ENCODE measurements around the gene PPM1H. TPM values are rescaled to one million over a fixed set of nuclear protein-coding genes. Genes with fewer than 3 reads are reported as not detected.

The PPM1H gene
- total RNA-seq, 2 donors from 2014 or later: 3.3 to 4.3 TPM

GRCh38 chr12:62859321-62859737 is 75.6 kb downstream of the PPM1H start:
- ATAC-seq: no peak
- intact Hi-C loops (cut with DNase I): no loop called here
- DNase-seq: no peak

- ATAC-seq (no peak), DNase-seq (no peak)
- intact Hi-C loops (cut with DNase I): no loop called here
Observed at GRCh38 chr12:62856454-62856853, 78.5 kb downstream of the PPM1H start.

- DNase-seq: no peak
- no peak for ATAC-seq
- intact Hi-C loops (cut with DNase I): no loop called here
Observed at GRCh38 chr12:62854024-62854423, 80.9 kb downstream of the PPM1H start.

- intact Hi-C loops (cut with DNase I): no loop called here
- ATAC-seq (no peak), DNase-seq (no peak)
Observed at GRCh38 chr12:62849398-62849797, 85.6 kb downstream of the PPM1H start.

GRCh38 chr12:62848418-62848817 is 86.5 kb downstream of the PPM1H start:
- peak in 1 of 2 donors; percentile 43 for ATAC-seq

GRCh38 chr12:62847709-62848108 is 87.2 kb downstream of the PPM1H start:
- intact Hi-C loops (cut with DNase I): no loop called here
- no peak for ATAC-seq
- no peak for DNase-seq

More at GRCh38 chr12:62848418-62848817, 86.5 kb downstream of the PPM1H start:
- intact Hi-C loops (cut with DNase I): no loop called here
- no peak for DNase-seq

- intact Hi-C loops (cut with DNase I): no loop called here
- ATAC-seq (no peak), DNase-seq (no peak)
Observed at GRCh38 chr12:62846491-62846890, 88.5 kb downstream of the PPM1H start.

GRCh38 chr12:62844915-62845314 is 90.0 kb downstream of the PPM1H start:
- intact Hi-C loops (cut with DNase I): no loop called here
- no peak for ATAC-seq
- DNase-seq: no peak

DNA sequence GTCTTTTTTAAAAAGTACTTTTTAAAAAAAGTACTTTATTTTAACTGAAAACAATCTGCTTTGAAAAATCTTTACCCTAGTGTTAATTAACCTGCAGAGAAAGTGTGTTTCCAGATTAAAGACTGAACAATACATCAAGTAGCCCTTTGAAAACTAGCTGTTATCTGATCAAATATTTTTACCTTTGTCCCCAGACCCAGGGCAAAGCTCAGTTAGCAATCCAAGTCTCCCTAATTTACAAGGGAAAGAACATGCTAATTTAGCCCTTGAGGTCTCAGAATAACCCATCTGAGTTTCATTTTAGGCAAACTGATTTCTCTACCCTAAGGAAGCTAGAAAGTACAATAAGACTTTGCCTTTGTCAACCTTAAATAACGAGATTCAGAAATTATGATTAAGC is 91.2 kb downstream of the PPM1H start:
- DNase-seq (no peak), ATAC-seq (no peak)
- intact Hi-C loops (cut with DNase I): no loop called here

DNA sequence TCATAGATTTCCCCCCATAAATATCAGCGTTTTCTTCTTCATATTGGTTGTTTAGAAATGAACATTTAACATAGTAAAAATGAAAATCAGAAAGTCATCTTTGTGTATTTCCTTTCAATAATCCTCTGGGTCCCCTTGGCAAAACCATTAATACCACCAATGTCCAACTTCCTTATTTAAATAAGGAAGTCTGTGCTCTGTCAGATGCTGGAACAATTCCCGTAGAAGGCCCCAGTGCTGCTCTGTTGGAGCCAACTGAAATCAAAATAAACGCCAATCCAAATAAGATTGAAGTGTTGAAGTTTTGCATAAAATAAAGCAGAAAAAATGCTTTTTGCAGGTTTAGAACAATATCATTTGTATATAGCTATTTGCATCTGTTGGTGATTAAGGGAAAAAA is 93.1 kb downstream of the PPM1H start:
- intact Hi-C loops (cut with DNase I): no loop called here
- peak; percentile 47 to 54 for ATAC-seq

DNA sequence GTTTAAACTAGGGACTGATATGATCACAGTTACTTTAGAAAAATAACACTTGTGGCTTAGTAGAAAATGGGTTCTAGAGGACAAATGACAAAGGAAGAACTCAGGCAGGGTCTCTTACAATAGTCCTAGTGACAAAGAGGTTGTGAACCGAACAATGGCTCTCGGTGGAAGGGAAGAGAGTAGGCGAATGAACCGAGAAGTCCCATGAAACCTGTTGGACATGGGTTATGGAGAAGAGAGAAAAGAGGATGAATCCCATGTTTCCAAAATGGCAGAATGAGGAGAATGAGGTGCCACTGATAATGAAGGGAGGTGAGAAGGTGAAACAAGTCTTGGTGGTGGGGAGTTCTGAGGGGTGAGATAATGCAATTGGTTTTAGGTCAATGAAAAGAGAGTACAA is 94.1 kb downstream of the PPM1H start:
- intact Hi-C loops (cut with DNase I): no loop called here
- no peak for DNase-seq
- ATAC-seq: no peak

More for the DNA sequence above, 93.1 kb downstream of the PPM1H start:
- no peak for DNase-seq

DNA sequence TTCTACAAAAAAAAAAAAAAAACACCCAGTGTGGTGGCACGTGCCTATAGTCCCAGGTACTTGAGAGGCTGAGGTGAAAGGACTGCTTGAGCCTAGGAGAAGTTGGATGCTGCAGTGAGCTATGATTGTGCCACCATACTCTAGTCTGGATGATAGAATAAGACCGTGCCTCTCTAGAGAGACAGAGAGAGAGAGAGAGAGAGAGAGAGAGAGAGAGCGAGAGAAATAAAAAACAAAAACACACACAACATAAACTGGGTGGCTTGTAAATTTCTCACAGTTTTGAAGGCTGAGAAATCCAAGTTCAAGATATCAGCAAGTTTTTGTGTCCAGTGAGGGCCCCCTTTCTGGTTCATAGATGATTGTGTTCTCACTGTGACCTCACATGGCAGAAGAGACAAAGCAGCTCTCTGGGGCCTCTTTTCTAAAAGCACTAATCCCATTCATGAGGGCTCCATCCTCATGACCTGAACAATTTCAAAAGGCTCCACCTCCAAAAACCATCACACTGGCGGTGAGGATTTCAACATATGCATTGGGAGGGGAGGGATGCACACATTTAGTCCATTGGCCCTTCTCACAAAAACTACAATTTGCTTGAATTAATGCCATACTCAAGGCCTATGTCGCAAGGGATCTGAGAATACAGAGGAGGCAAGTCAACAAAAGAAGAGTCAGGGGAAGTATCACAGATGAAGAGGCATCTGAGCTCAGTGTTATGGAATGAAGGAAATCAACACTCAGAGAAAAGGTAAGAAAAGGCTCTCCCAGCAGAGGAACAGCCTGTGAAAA is 94.9 kb downstream of the PPM1H start:
- ATAC-seq: no peak
- DNase-seq: no peak
- intact Hi-C loops (cut with DNase I): no loop called here

DNA sequence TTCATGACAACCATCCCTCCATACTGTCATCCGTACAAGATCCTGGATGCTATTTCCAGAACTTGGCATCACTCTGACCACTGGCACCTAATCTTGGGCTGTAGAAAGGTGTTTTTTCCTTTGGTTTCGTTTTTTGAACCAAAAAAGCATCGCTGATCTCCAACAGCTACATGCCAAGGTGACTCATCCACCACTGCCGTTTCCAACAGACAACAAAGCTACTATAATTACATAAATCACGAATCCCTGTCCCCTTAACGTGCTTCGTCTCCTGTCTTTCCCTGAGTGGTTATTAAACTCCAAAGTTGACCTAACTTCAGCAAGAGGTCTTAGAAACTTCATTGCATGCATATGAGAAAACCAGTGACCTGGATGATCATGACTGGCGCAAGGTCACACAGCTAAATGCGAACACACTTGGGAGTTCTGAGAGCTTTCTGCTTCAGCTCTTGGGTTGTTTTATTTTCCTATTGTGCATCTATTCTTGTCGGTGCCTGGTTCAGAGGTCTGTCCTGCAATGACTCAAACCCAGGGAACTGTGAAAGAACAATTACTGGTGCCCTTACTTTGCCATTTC is 99.9 kb downstream of the PPM1H start:
- DNase-seq (no peak), ATAC-seq (peak in 1 of 2 donors; percentile 73)
- intact Hi-C loops (cut with DNase I): no loop called here

GRCh38 chr12:62834406-62834805 is 100.5 kb downstream of the PPM1H start:
- ATAC-seq (peak in 1 of 2 donors; percentile 85), DNase-seq (peak; percentile 38)
- intact Hi-C loops (cut with DNase I): no loop called here

GRCh38 chr12:62833634-62834033 is 101.3 kb downstream of the PPM1H start:
- ATAC-seq (no peak), DNase-seq (no peak)
- intact Hi-C loops (cut with DNase I): no loop called here

DNA sequence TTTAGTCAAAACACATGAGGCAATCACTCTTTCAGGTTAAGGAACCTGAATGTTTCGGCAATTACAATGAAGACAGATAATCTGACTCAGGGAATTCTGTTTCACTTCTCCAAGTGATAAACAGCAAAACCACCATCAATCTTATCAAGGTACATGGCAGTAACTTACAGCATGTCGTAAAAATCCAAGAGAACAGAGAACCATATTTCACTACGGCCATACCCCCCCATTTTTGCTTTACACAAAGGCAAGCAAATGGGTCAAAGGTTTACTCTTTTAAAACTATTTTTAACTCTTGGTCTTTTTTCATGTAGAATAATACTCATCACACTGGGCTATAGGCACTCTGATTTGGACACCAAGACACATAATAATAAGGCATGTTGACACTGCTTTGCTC is 102.4 kb downstream of the PPM1H start:
- intact Hi-C loops (cut with DNase I): no loop called here
- DNase-seq (no peak), ATAC-seq (no peak)

DNA sequence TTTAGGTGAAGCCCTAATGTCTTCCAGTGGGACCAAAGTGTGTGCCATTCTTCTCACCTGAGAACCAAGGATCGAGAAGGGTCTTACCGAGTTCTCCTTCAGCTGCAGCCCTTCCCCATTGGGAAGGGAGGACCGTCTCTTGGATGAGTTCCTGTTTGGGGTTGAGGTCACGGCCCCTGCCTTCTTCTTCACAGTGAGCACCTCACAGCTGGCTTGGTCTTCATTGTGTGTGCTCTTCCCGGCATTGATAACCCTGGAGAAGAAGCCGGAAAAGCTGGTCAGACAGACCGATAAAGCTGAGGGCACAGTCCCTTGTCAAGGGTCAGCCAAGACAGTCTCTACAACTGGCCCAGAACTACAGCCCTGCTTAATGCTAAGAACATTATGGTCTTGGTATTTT is 102.9 kb downstream of the PPM1H start:
- DNase-seq (no peak), ATAC-seq (no peak)
- intact Hi-C loops (cut with DNase I): no loop called here

DNA sequence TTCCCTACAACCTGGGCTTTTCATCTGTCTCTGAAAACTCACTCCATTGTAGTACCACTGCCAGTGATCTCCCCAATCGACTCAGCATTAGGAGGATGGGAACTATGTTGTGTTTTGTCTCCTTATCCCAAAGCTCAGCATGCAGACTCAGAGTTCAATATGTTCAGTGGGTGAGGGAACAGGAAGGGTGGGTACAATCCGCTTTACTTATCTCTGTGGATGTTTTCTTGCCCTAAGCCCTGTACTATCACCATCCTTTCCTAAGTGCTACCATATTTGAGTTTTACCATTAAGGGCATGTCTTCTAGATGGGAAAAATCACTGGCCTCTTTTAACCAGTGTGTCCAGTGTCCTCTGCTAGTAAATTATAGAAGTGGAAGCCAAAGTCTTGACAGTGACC is 107.1 kb downstream of the PPM1H start:
- DNase-seq: no peak
- intact Hi-C loops (cut with DNase I): no loop called here
- ATAC-seq: peak in 1 of 2 donors; percentile 61

- ATAC-seq (no peak), DNase-seq (no peak)
- intact Hi-C loops (cut with DNase I): no loop called here
Observed at GRCh38 chr12:62827042-62827441, 107.9 kb downstream of the PPM1H start.

DNA sequence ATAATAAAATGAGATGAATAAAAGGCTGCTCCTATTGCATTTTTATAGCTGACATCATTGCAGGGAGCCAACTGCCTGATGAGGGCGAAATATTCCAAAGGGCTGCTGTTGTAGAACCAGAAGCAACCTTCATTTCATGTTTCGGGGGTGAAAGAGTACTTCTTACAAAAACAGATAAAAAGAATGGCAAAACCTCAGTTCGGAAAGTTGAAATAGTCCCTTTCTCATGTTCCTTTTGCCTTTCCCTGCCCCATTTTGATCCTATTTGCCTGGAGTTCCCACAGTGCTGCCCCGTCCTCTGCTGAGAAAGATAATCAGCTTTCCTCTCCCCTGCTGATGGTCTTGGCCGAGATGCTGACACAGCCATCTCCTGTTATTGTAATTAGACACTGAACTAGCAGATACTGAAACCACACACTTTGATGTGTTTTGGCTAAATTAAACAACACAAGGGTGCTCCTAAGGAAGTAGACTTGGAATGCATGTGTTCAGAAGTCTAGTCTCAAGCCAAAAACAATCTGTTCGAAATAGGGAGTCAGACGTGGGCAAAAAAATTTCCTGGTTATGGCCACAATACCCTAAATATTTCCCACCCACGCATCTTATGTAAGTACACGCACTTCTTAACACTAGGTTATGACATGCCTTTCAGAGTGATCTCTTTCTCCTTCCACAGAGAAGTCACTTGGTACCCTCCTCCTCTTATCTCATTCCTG is 117.2 kb downstream of the PPM1H start:
- intact Hi-C loops (cut with DNase I): loop anchor here (5.0 to 10.0 kb wide), 2 partner anchors 115 to 117 kb away; partner anchors contain the start of gene PPM1H (in 1 of the 2)
- ATAC-seq: peak; percentile 79 to 89
- peak; percentile 33 for DNase-seq

All from left cardiac atrium (tissue), 4 donors.